HG03135 (cell line): ENCODE results near the gene CCDC157.
"Not testable (repeated sequence)": the region's sequence is repeated elsewhere in the genome, so short reads cannot be mapped to it uniquely, and the experiment has no call there.

ENCODE experiments used
- ATAC-seq: cut with Tn5 transposase; IDR thresholded peaks from one replicate; pipeline ENCODE4 v1.9.1; 2021; ENCODE audit warnings: mild to moderate bottlenecking, moderate library complexity; ENCODE audit not compliant: unreplicated experiment

CCDC157 gene

GRCh38 chr22:30386960-30387827 is 30.4 kb downstream of the CCDC157 start, which contains the start of gene RNF215:
Gene RNF215 (minus strand): TSS chr22:30387411. CDS start chr22:30387313, 98 bp downstream.
- peak; percentile 65 for ATAC-seq

- ATAC-seq = no peak
Observed at GRCh38 chr22:30390974-30391691, 34.3 kb downstream of the CCDC157 start.

GRCh38 chr22:30392661-30393321 is 36.0 kb downstream of the CCDC157 start:
- no peak for ATAC-seq

- no peak for ATAC-seq
Observed at GRCh38 chr22:30393322-30393680, 36.5 kb downstream of the CCDC157 start.

- ATAC-seq = no peak
Observed at GRCh38 chr22:30393885-30394284, 37.1 kb downstream of the CCDC157 start.

GRCh38 chr22:30396871-30397655 is 40.3 kb downstream of the CCDC157 start, which contains the start of gene SEC14L2:
Gene SEC14L2 (plus strand): TSS chr22:30397018. CDS start chr22:30397117, 99 bp downstream.
- ATAC-seq = no peak

- ATAC-seq = no peak
Observed at GRCh38 chr22:30397656-30398635, 41.1 kb downstream of the CCDC157 start.

- ATAC-seq = no peak
Observed at GRCh38 chr22:30398685-30399680, 42.2 kb downstream of the CCDC157 start.

- no peak for ATAC-seq
Observed at GRCh38 chr22:30399718-30400117, 42.9 kb downstream of the CCDC157 start.

- no peak for ATAC-seq
Observed at GRCh38 chr22:30400159-30400558, 43.4 kb downstream of the CCDC157 start.

GRCh38 chr22:30401024-30401423 is 44.2 kb downstream of the CCDC157 start:
- ATAC-seq = not testable (repeated sequence)

- ATAC-seq = no peak
Observed at GRCh38 chr22:30402028-30402765, 45.4 kb downstream of the CCDC157 start.

GRCh38 chr22:30402766-30403104 is 45.9 kb downstream of the CCDC157 start:
- not testable (repeated sequence) for ATAC-seq

- ATAC-seq = no peak
Observed at GRCh38 chr22:30404307-30404706, 47.5 kb downstream of the CCDC157 start.

- no peak for ATAC-seq
Observed at GRCh38 chr22:30405731-30406130, 48.9 kb downstream of the CCDC157 start.

GRCh38 chr22:30406400-30406799 is 49.6 kb downstream of the CCDC157 start:
- ATAC-seq = no peak

GRCh38 chr22:30408388-30409102 is 51.7 kb downstream of the CCDC157 start:
- ATAC-seq = no peak
